ENCODE results near the gene LMX1B.
"Not testable (repeated sequence)": the region's sequence is repeated elsewhere in the genome, so short reads cannot be mapped to it uniquely, and the experiment has no call there.

Gene LMX1B

GRCh38 chr9:126613651-126614050, at the start of gene LMX1B:
Gene LMX1B, plus strand, starts transcription at chr9:126613928. Its CDS starts 522 bp downstream, at chr9:126614450.
- DNase-seq = no peak

- DNase-seq = no peak
These were observed 49.6 kb upstream of the LMX1B start for GRCh38 chr9:126564128-126564527.

- no peak for DNase-seq
These were observed 49.0 kb upstream of the LMX1B start for GRCh38 chr9:126564716-126565115.

- no peak for DNase-seq
These were observed 48.2 kb upstream of the LMX1B start for GRCh38 chr9:126565336-126566128.

- no peak for DNase-seq
These were observed 44.7 kb upstream of the LMX1B start for GRCh38 chr9:126569036-126569435.

GRCh38 chr9:126578029-126578428, 35.7 kb upstream of the LMX1B start:
- DNase-seq = no peak

- not testable (repeated sequence) for DNase-seq
These were observed 33.4 kb upstream of the LMX1B start for GRCh38 chr9:126580319-126580718.

- no peak for DNase-seq
These were observed 31.8 kb upstream of the LMX1B start for GRCh38 chr9:126581893-126582292.

- DNase-seq = no peak
These were observed 31.3 kb upstream of the LMX1B start for GRCh38 chr9:126582427-126582826.

- DNase-seq = no peak
These were observed 30.5 kb upstream of the LMX1B start for GRCh38 chr9:126583144-126583760.

- no peak for DNase-seq
These were observed 29.1 kb upstream of the LMX1B start for GRCh38 chr9:126584611-126585010.

GRCh38 chr9:126586236-126586635, 27.5 kb upstream of the LMX1B start:
- no peak for DNase-seq

GRCh38 chr9:126587187-126588185, 26.2 kb upstream of the LMX1B start:
- DNase-seq = no peak

- DNase-seq = no peak
These were observed 25.1 kb upstream of the LMX1B start for GRCh38 chr9:126588491-126589168.

GRCh38 chr9:126589349-126589748, 24.4 kb upstream of the LMX1B start:
- DNase-seq = no peak

GRCh38 chr9:126591083-126591482, 22.6 kb upstream of the LMX1B start:
- no peak for DNase-seq

GRCh38 chr9:126591922-126592321, 21.8 kb upstream of the LMX1B start:
- no peak for DNase-seq

- no peak for DNase-seq
These were observed 21.3 kb upstream of the LMX1B start for GRCh38 chr9:126592461-126592860.

GRCh38 chr9:126595982-126596381, 17.7 kb upstream of the LMX1B start:
- no peak for DNase-seq

GRCh38 chr9:126599047-126599650, 14.6 kb upstream of the LMX1B start:
- DNase-seq = no peak

- no peak for DNase-seq
These were observed 9.4 kb upstream of the LMX1B start for GRCh38 chr9:126604059-126605055.
